Stimulated activated CD8-positive, alpha-beta memory T cell treated with anti-CD3 and anti-CD28 coated beads, Interleukin-7, amount 100 ng/mL, for 24 hours (primary cell): ENCODE measurements around the gene RRAGA.
A peak's percentile ranks its signal among the peaks of the same experiment; 100 is the strongest.
"Not testable (repeated sequence)": the region's sequence is repeated elsewhere in the genome, so short reads cannot be mapped to it uniquely, and the experiment has no call there.

ENCODE experiments used
- DNase-seq: peaks from one replicate; pipeline ENCODE4 v3.0.0-alpha.2; 2020; ENCODE audit warnings: low read depth

The RRAGA gene, protein sequence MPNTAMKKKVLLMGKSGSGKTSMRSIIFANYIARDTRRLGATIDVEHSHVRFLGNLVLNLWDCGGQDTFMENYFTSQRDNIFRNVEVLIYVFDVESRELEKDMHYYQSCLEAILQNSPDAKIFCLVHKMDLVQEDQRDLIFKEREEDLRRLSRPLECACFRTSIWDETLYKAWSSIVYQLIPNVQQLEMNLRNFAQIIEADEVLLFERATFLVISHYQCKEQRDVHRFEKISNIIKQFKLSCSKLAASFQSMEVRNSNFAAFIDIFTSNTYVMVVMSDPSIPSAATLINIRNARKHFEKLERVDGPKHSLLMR

DNA sequence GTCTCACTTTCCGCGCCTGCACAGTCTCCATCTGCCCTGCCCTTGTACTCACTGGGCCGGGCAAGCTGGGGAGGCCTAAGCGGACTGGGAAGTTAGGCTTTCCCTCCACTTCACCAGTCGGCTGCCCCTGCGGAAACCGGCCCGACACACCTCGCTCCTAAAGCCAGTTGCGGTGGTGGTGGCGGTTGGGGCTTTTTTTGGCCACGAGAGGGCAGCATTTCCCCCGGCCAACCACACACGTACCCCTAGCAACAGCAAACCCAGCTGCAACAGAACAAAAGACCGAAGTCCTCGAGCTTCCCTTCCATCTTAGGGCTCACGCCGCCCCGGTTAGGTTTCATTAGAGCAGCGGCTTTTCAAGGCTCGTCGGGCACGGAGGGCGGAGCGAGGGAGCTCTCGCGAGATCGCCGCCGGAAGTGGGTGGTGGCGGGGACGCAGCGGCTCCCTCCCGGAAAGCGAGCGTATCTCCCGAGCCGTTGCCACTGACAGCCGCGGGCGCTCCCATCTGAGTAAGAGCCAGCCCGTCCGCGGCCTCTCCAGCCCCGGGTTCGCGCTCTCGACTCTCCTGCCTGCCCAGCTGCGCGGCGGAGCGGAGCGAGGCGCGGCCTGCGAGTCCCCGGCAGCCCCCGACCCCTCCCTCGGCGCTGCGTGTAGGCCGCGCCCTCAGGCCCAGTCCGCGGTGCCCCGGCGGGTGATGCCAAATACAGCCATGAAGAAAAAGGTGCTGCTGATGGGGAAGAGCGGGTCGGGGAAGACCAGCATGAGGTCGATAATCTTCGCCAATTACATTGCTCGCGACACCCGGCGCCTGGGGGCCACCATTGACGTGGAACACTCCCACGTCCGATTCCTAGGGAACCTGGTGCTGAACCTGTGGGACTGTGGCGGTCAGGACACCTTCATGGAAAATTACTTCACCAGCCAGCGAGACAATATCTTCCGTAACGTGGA lies at the start of gene RRAGA:
RRAGA (plus strand) TSS at position 462 of the 951 bp plus-strand sequence; CDS start at position 695, 233 bp downstream.
- peak; percentile 85 for DNase-seq

DNA sequence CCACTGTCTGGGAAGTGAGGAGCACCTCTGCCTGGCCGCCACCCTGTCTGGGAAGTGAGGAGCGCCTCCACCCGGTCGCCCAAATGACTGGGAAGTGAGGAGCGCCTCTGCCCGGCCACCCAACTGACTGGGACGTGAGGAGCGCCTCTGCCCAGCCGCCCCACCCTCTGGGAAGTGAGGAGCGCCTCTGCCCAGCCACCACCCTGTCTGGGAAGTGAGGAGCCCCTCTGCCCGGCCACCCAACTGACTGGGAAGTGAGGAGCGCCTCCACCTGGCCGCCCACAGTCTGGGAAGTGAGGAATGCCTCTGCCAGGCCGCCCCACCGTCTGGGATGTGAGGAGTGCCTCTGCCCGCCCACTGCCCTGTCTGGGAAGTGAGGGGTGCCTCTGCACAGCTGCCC lies 49.1 kb upstream of the RRAGA start:
- DNase-seq, result no peak

DNA sequence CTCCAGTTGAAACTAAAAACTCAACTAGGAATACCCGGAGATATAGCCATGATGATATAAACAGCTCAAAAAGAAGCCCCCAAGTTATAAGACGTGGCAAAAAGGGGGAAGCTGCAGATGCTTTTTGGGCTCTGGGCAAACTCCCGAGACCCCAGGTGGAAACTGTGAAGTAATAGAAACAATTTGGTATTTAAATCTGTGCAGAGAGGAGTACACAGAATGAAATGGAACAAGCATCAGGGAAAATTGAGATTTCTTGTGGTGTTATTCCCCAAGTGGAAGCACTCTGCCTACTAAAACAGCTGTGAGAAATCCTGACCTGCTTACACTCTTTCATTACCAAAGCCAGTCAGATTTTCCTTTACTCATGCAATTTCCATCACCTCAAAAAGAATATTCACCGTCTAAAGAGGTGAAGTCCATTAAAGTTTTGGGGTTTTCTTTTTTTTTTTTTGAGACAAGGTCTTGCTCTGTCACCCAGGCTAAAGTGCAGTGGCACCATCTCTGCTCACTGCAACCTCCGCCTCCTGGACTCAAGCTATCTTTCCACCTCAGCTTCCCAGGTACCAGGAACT lies 39.7 kb upstream of the RRAGA start:
- no peak for DNase-seq

DNA sequence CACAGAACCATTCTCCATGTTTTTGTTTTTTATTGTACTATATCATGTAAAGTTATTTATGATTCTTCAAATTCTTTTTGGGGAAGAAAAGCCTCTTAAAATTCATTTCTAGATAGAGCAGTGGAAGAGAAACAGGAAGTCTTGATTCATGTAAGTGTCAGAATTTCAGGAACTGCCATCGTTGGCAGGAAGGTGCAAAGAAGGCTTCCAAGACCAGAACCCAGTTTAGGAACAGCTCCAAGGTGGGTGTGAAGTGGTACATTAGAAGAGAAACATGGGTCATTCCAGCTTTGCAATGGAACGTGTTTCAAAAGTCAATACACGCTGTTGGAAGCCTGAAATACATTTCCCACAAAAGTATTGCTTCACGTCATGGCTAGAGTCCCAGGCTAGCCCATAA lies 31.0 kb upstream of the RRAGA start:
- DNase-seq, result no peak

- no peak for DNase-seq
Observed at GRCh38 chr9:19020886-19021455, 28.3 kb upstream of the RRAGA start.

DNA sequence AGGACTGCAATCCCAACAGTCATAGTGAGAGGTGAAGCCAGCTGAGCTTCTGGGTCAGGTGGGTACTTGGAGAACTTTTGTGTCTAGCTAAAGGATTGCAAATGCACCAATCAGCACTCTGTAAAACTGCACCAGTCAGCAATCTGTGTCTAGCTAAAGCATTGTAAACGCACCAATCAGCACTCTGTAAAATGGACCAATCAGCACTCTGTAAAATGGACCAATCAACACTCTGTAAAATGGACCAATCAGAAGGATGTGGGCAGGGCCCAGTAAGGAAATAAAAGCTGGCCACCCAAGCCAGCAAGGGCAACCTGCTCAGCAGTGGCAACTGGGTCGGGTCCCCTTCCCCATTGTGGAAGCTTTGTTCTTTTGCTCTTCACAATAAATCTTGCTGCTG lies 27.6 kb upstream of the RRAGA start:
- DNase-seq, result not testable (repeated sequence)

DNA sequence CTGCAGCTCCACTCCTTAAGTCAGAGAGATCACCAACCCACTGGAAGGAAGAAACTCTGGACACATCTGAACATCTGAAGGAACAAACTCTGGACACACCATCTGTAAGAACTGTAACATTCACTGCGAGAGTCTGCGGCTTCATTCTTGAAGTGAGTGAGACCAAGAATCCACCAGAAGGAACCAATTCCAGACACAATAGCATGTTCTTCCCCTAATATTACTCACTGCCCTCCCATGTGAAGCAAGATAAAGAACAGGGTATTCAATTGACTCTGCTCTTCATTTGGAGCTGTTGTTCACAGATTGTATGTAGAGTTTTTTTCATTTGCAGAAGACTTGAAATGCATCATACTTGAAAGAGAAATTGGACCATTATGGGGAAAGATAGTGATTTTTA lies 27.0 kb upstream of the RRAGA start:
- no peak for DNase-seq

DNA sequence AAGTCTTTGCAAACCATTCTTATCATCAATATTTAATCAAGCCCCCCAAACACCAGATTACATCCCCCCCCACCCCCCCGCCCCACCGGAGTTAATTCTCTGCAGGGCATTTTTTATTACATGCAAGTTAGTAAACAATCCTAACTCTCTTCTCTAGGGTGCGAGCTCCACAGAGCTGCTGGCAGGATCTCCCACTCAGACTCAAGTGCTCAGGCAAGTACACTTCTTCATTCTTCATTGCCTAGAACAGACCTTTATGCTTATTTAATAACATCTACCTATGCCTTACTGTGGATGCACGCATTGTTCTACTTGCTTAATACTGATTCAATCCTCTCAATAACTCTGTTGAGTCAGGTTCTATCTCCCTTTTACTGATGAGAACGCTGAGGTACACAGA lies 26.1 kb upstream of the RRAGA start:
- DNase-seq, result no peak

DNA sequence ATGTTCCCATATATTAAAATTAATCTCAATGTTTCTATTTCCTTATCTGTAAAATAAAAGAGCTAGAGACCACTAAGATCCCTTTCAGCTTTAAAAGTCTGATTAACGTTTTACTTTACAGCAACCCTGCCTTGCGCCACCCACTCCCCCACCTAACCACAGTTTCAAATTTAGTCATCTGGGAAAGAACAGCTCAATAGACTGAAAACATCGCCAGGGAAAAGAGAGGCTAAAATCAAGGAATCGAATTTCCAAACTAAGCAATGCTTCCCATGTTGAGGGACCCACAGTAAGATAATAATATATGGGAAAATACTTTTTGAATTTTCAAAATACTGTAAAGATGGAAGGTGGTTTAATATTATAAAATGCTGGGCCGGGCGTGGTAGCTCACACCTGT lies 22.9 kb upstream of the RRAGA start:
- DNase-seq, result no peak

GRCh38 chr9:19027825-19028224 lies 21.4 kb upstream of the RRAGA start:
- DNase-seq, result no peak

GRCh38 chr9:19028835-19029451 lies 20.3 kb upstream of the RRAGA start:
- no peak for DNase-seq

- no peak for DNase-seq
Observed at GRCh38 chr9:19030899-19031298, 18.3 kb upstream of the RRAGA start.

DNA sequence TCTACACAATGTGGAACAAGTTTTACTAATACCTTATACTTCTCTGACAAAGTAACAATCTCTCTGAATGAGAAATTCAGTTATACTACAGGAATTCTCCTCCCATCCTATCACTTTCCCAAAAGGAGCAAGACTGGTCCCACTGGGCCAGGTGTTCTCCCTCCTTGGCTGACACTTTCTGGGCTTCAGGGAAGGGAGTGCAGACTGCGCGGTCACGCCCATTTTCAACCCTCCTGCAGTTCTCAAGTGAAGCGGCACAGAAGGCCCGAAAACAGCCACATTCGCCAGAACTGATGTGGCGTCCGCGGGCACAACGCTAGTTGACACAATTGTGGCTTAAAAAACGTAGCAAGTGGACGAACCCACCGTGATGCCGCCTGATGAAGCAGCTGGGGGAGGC lies 16.8 kb upstream of the RRAGA start:
- DNase-seq, result no peak

- no peak for DNase-seq
Observed at GRCh38 chr9:19033015-19033414, 16.2 kb upstream of the RRAGA start, which contains the start of gene SAXO1. TSS of gene SAXO1 (minus strand) at chr9:19033209. CDS start at chr9:19032908, 301 bp downstream.

DNA sequence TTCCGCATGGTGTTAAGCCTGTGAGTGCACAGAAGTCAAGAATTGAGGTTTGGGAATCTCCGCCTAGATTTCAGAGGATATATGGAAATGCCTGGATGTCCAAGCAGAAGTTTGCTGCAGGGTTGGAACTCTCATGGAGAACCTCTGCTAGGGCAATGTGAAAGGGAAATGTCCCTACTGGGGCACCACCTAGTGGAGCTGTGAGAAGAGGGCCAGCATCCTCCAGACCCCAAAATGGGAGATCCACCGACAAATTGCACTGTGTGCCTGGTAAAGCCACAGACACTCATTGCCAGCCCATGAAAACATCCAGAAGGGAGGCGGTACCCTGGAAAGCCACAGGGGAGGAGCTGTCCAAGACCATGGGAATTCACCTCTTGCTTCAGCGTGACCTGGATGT lies 12.6 kb upstream of the RRAGA start:
- no peak for DNase-seq

DNA sequence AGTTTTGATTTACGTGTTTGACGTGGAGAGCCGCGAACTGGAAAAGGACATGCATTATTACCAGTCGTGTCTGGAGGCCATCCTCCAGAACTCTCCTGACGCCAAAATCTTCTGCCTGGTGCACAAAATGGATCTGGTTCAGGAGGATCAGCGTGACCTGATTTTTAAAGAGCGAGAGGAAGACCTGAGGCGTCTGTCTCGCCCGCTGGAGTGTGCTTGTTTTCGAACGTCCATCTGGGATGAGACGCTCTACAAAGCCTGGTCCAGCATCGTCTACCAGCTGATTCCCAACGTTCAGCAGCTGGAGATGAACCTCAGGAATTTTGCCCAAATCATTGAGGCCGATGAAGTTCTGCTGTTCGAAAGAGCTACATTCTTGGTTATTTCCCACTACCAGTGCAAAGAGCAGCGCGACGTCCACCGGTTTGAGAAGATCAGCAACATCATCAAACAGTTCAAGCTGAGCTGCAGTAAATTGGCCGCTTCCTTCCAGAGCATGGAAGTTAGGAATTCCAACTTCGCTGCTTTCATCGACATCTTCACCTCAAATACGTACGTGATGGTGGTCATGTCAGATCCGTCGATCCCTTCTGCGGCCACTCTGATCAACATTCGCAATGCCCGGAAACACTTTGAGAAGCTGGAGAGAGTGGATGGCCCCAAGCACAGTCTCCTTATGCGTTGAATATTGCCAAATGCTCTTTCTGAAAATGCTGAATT lies 850 bp downstream of the RRAGA start:
- no peak for DNase-seq

DNA sequence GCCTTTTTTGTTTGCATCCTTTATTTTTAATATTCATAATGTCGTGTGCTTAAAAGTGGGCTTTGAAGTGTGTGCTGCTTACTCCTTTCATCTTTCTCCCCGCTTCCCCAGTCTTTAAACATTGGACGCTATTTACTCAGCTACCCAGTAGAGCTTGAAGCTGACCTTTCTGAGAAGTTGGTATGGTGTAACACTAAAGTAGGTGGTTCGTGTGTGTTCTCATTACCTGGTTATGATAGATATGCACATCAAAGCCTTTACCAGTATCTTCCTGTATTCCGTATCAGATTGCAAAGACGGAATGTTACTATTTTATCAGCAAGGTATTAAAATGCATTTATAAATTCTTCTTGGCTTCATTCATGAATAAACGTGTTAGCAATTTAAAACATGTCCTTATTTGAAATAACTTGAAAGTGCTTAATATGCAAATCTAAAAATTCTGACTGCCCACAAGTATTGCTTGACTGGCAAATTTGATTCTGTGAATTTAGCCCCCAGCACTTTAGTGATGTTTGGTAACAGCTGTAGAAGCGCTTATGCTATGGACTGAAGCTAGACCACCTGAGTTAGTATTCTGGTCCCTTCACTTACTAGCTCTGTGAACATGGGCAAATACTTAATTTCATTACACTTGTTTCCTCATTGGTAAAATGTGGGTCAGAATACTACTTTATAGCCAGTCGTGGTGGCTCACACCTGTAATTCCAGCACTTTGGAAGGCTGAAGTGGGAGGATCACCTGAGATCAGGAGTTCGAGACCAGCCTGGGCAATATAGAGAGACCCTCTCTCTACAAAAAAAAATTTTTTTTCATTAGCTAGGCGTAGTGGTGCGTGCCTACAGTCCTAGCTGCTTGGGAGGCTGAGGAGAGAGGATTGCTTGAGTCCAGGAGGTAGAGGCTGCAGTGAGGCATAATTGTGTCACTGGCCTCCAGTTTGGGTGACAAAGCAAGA lies 1.7 kb downstream of the RRAGA start:
- DNase-seq, result no peak

DNA sequence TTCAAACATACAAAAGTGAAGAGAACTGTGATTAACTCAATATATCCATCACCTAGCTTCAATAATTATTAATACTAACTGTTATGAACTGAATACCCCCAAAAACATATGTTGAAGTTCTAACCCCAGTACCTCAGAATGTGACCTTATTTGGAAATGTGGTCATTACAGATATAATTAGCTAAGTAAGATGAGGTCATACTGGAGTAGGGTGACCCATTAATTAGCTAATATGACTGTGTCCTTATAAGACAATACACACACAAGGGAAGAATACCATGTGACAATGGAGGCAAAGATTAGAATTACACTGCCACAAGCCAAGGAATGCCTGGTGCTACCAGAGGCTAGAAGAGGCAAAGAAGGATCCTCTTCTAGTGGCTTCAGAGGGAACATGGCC lies 7.8 kb downstream of the RRAGA start:
- no peak for DNase-seq

- DNase-seq, result no peak
Observed at GRCh38 chr9:19074229-19074628, 25.0 kb downstream of the RRAGA start.

GRCh38 chr9:19074836-19075235 lies 25.6 kb downstream of the RRAGA start:
- no peak for DNase-seq
